ENCODE results near the gene ZGRF1.
"Not testable (repeated sequence)": the region's sequence is repeated elsewhere in the genome, so short reads cannot be mapped to it uniquely, and the experiment has no call there.

Gene ZGRF1

GRCh38 chr4:112642526-112642925 lies 5.8 kb upstream of the ZGRF1 start:
- no peak for DNase-seq (ENCODE audit: low read depth)
- TF ChIP-seq, protein P1, sequence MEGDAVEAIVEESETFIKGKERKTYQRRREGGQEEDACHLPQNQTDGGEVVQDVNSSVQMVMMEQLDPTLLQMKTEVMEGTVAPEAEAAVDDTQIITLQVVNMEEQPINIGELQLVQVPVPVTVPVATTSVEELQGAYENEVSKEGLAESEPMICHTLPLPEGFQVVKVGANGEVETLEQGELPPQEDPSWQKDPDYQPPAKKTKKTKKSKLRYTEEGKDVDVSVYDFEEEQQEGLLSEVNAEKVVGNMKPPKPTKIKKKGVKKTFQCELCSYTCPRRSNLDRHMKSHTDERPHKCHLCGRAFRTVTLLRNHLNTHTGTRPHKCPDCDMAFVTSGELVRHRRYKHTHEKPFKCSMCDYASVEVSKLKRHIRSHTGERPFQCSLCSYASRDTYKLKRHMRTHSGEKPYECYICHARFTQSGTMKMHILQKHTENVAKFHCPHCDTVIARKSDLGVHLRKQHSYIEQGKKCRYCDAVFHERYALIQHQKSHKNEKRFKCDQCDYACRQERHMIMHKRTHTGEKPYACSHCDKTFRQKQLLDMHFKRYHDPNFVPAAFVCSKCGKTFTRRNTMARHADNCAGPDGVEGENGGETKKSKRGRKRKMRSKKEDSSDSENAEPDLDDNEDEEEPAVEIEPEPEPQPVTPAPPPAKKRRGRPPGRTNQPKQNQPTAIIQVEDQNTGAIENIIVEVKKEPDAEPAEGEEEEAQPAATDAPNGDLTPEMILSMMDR (conservative IDR thresholded peaks at IDR 0.05; ENCODE audit: low read depth, low read length), result no peak
- H3K4me3 ChIP-seq (ENCODE audit: low read depth, low read length), result no peak overlapping the region

- TF ChIP-seq, protein P1 (conservative IDR thresholded peaks at IDR 0.05; ENCODE audit: low read depth, low read length), result no peak
- H3K4me3 ChIP-seq (ENCODE audit: low read depth, low read length), result peak overlapping the region; percentile 83
- no peak for DNase-seq (ENCODE audit: low read depth)
Measured at GRCh38 chr4:112637552-112637866, 800 bp upstream of the ZGRF1 start.

GRCh38 chr4:112633477-112634235 lies 3.1 kb downstream of the ZGRF1 start:
- TF ChIP-seq, protein P1 (conservative IDR thresholded peaks at IDR 0.05; ENCODE audit: low read depth, low read length), result peak; percentile 50
- DNase-seq (ENCODE audit: low read depth), result peak; percentile 70
- H3K4me3 ChIP-seq (ENCODE audit: low read depth, low read length), result no peak overlapping the region

DNA sequence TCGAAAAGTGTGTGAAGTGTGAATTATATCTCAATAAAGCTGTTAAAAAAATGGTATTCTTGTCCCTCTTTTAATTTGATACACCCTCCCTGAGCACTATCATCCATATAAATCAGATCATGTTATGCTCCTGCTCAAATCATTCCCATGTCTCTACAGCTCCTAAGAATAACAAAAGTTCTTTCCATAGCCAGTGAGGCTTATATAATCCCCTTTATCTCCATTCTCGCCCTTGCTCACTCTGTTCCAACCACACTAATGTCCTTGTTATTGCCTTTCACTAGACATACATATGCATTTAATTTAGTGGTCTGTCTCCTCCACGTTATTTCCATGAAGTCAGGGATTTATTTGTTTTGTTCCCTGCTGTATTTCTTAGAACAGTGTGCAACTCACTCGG lies 10.5 kb downstream of the ZGRF1 start:
- no peak for DNase-seq (ENCODE audit: low read depth)
- TF ChIP-seq, protein P1 (conservative IDR thresholded peaks at IDR 0.05; ENCODE audit: low read depth, low read length), result no peak
- H3K4me3 ChIP-seq (ENCODE audit: low read depth, low read length), result no peak overlapping the region

GRCh38 chr4:112616984-112617383 lies 19.7 kb downstream of the ZGRF1 start:
- TF ChIP-seq, protein P1 (conservative IDR thresholded peaks at IDR 0.05; ENCODE audit: low read depth, low read length), result no peak

DNA sequence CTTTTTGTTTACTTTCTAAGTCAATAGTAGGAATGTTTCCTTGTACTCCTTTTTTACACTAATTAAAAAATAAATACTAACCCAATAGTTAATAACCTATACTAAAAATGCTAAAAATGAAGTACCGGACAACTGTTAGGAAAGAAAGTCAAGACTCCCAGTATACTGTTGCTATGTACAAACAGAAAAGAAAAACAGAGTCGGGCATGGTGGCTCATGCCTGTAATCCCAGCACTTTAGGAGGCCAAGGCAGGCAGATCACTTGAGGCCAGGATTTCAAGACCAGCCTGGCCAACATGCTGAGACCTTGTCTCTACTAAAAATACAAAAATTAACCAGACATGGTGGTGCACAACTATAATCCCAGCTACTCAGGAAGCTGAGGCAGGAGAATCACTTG lies 23.9 kb downstream of the ZGRF1 start:
- H3K4me3 ChIP-seq (ENCODE audit: low read depth, low read length); DNase-seq (ENCODE audit: low read depth): not testable (repeated sequence)

More at GRCh38 chr4:112616984-112617383, 19.7 kb downstream of the ZGRF1 start:
- DNase-seq (ENCODE audit: low read depth), result no peak
- no peak overlapping the region for H3K4me3 ChIP-seq (ENCODE audit: low read depth, low read length)

DNA sequence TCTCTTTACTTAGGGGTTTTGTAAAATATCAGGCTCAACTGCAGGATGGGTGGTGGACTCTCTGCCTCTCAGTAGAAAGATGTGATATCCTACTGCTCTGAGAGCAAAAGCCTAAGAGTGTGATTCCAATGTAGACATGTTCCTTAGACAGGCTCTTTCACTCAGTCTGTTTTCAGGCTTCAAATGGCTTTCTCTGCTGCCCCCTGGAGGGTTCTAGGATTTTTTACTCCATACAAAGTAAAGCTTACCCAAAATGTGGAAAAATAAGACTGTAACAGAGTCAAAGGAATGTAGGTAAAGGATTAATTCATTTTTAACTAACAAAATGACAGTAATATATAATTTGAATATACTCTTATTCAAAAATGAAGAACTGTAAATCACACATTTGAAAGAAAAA lies 32.1 kb downstream of the ZGRF1 start:
- H3K4me3 ChIP-seq (ENCODE audit: low read depth, low read length), result no peak overlapping the region
- TF ChIP-seq, protein P1 (conservative IDR thresholded peaks at IDR 0.05; ENCODE audit: low read depth, low read length), result peak; percentile 79
- DNase-seq (ENCODE audit: low read depth), result peak; percentile 84
